Hepatocyte (in vitro differentiated cells): ENCODE results near the gene DNAH3. TPM values are rescaled to one million over a fixed set of nuclear protein-coding genes. Genes with fewer than 3 reads are reported as not detected.

ENCODE experiments used
- DNase-seq: peaks from one replicate; pipeline ENCODE4 v3.0.0-alpha.2; 2016; ENCODE audit warnings: low spot score
- H2AFZ ChIP-seq: fragments of 200-600 bp; sonication (generic); 2 replicates; pipeline ENCODE4 v1.6.0; 2016; ENCODE audit warnings: antibody characterized with exemption, mild to moderate bottlenecking
- H3K27ac ChIP-seq: fragments of 200-600 bp; sonication (generic); 2 replicates; pipeline ENCODE4 v1.5.1; 2016; ENCODE audit warnings: mild to moderate bottlenecking
- H3K27me3 ChIP-seq: fragments of 200-600 bp; sonication (generic); 2 replicates; pipeline ENCODE4 v1.6.1; 2016
- H3K36me3 ChIP-seq: fragments of 200-600 bp; sonication (generic); replicated peaks from 2 replicates; pipeline ENCODE4 v1.5.1; 2016; ENCODE audit warnings: low read depth; ENCODE audit not compliant: insufficient read depth
- H3K4me1 ChIP-seq: fragments of 200-600 bp; sonication (generic); 2 replicates; pipeline ENCODE4 v1.5.1; 2016; ENCODE audit warnings: mild to moderate bottlenecking, moderate library complexity; ENCODE audit not compliant: insufficient read depth
- H3K4me2 ChIP-seq: fragments of 200-600 bp; sonication (generic); 2 replicates; pipeline ENCODE4 v1.6.0; 2016
- H3K4me3 ChIP-seq: fragments of 200-600 bp; sonication (generic); 2 replicates; pipeline ENCODE4 v1.5.1; 2016; ENCODE audit warnings: mild to moderate bottlenecking
- H3K79me2 ChIP-seq: fragments of 200-600 bp; sonication (generic); 2 replicates; pipeline ENCODE4 v1.6.0; 2017; ENCODE audit warnings: mild to moderate bottlenecking
- H3K9me2 ChIP-seq: fragments of 200-600 bp; sonication (generic); replicated peaks from 2 replicates; pipeline ENCODE4 v1.6.0; 2017; ENCODE audit warnings: mild to moderate bottlenecking; ENCODE audit not compliant: insufficient read depth
- H3K9me3 ChIP-seq: fragments of 200-600 bp; sonication (generic); 2 replicates; pipeline ENCODE4 v1.5.1; 2016; ENCODE audit warnings: low read depth, mild to moderate bottlenecking
- H4K20me1 ChIP-seq: fragments of 200-600 bp; sonication (generic); 2 replicates; pipeline ENCODE4 v1.6.0; 2016; ENCODE audit warnings: mild to moderate bottlenecking; ENCODE audit not compliant: insufficient read depth, poor library complexity, severe bottlenecking
- EZH2 ChIP-seq: fragments of 200-600 bp; sonication (generic); IDR thresholded peaks from 2 replicates; pipeline ENCODE4 v1.6.1; 2016; ENCODE audit warnings: antibody characterized with exemption, mild to moderate bottlenecking, borderline replicate concordance
- EZH2phosphoT487 ChIP-seq: fragments of 200-600 bp; sonication (generic); IDR thresholded peaks from one replicate; pipeline ENCODE4 v1.6.1; 2018; ENCODE audit warnings: antibody characterized with exemption, mild to moderate bottlenecking, low read depth, moderate library complexity; ENCODE audit not compliant: unreplicated experiment, severe bottlenecking
- WGBS: methylation state at CpG from one replicate; pipeline ENCODE4 v1.1.6; 2016; ENCODE audit warnings: low lambda C conversion rate; ENCODE audit errors: missing lambda C conversion rate; 5-methylcytosine and 5-hydroxymethylcytosine counted together
- polyA plus RNA-seq: library from polyadenylated mRNA; unstranded; fragments of >200 nt; fragmentation: Nextera tagmentation; extraction: Ambion mirVana; gene quantifications from 2 replicates; pipeline ENCODE4 v1.2.1, GENCODE V29; 2016
- total RNA-seq: library from RNA; depleted of rRNA; stranded (reverse); fragments of >200 nt; gene quantifications from 2 replicates; pipeline ENCODE4 v1.2.3, GENCODE V29; 2014
- TF ChIP-seq, protein P1 (sequence below): fragments of 200-600 bp; sonication (generic); IDR thresholded peaks from 2 replicates; pipeline ENCODE4 v1.5.1; 2016; ENCODE audit warnings: antibody characterized with exemption, mild to moderate bottlenecking; ENCODE audit not compliant: poor library complexity

The DNAH3 gene
- total and polyA plus RNA-seq, 2 experiments from 2014 or later = 0.33 to 0.37 TPM

DNA sequence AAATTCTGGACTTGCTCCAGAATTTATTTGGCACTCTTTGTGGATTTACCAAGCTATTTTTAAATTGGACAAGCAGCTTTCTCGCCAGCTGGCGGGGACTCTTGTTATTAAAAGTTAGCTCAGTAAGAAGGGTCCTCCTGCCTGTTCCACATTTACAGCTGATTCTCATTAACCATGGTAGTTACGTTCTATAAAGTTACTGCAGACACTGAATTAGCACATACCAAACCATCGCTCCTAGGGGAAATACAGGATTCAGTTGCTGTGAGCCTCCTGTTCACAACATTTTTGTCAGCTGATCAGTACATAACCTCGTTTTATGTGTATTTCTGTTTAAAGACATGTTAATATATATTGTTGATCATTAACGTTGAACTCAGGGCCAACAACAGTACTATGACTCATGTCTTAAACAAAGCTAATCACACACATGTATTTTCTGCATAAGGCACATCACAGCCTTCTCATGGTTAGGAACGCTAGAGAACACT, 12.1 kb upstream of the DNAH3 start:
- no peaks in the 10 kb centered on the region for H4K20me1 ChIP-seq
- no peak overlapping the region for H2AFZ ChIP-seq
- H3K79me2 ChIP-seq = no peaks in the 10 kb centered on the region
- H3K4me1 ChIP-seq = peaks cover 10% of the 10 kb centered on the region
- no peak for TF ChIP-seq EZH2phosphoT487
- TF ChIP-seq, protein P1, sequence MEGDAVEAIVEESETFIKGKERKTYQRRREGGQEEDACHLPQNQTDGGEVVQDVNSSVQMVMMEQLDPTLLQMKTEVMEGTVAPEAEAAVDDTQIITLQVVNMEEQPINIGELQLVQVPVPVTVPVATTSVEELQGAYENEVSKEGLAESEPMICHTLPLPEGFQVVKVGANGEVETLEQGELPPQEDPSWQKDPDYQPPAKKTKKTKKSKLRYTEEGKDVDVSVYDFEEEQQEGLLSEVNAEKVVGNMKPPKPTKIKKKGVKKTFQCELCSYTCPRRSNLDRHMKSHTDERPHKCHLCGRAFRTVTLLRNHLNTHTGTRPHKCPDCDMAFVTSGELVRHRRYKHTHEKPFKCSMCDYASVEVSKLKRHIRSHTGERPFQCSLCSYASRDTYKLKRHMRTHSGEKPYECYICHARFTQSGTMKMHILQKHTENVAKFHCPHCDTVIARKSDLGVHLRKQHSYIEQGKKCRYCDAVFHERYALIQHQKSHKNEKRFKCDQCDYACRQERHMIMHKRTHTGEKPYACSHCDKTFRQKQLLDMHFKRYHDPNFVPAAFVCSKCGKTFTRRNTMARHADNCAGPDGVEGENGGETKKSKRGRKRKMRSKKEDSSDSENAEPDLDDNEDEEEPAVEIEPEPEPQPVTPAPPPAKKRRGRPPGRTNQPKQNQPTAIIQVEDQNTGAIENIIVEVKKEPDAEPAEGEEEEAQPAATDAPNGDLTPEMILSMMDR = no peak
- TF ChIP-seq EZH2 = no peak
- H3K9me3 ChIP-seq = no peaks in the 10 kb centered on the region
- H3K27me3 ChIP-seq = no peaks in the 10 kb centered on the region
- WGBS = 59% methylated on average over 7 of the region's 7 CpGs
- H3K36me3 ChIP-seq = no peaks in the 10 kb centered on the region
- no peaks in the 10 kb centered on the region for H3K9me2 ChIP-seq
- DNase-seq = no peak
- no peak overlapping the region for H3K4me3 ChIP-seq
- no peak overlapping the region for H3K4me2 ChIP-seq
- H3K27ac ChIP-seq = peak overlapping the region; percentile 15

DNA sequence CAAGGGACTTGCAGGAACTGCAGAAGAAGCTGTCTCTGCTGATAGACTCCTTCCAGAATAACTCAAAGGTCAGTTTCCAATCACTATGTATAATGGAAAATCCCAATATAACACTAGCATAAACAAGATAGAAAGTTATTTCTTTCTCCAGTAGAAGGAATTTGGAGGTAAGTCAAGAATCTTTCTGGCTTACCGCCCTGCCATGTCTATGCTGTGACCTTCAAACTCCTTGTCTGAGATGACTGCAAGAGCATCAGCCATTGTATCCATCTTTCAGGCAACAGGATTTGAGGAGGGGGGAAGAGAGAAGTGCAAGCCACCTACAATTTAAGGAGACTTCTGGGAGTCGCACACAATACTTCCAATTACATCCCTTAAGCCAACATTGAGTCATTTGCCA, 10.6 kb upstream of the DNAH3 start:
- H3K27ac ChIP-seq = no peak overlapping the region
- H3K36me3 ChIP-seq = no peaks in the 10 kb centered on the region
- H3K4me2 ChIP-seq = no peak overlapping the region

DNA sequence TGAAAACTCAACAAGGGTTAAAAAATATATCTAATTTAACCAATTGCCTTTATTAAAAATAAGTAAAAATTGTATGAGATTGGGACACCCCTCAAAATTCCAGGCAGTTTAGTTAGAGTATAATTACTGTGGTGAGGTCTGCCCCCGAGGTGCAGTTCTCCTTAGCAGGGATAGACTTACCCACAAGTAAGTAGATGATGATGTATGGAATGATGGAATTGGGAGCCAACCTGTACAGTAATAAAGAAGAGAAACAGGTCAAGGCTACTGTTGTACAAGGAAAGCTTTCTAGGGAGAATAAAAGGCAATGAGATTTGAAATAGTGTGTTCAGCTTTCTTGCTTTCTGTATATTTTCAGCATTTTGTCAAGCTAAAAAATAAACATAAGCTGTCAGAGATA, 9.6 kb upstream of the DNAH3 start:
- no peak overlapping the region for H3K4me3 ChIP-seq
- H3K9me3 ChIP-seq = no peaks in the 10 kb centered on the region
- no peaks in the 10 kb centered on the region for H3K36me3 ChIP-seq
- no peak overlapping the region for H3K27ac ChIP-seq
- no peaks in the 10 kb centered on the region for H4K20me1 ChIP-seq
- H3K27me3 ChIP-seq = no peaks in the 10 kb centered on the region
- H3K79me2 ChIP-seq = no peaks in the 10 kb centered on the region
- DNase-seq = no peak
- TF ChIP-seq EZH2phosphoT487 = no peak
- TF ChIP-seq EZH2 = no peak
- TF ChIP-seq, protein P1 = no peak
- H3K4me1 ChIP-seq = peaks cover 14% of the 10 kb centered on the region
- no peaks in the 10 kb centered on the region for H3K9me2 ChIP-seq
- H3K4me2 ChIP-seq = peak overlapping the region; percentile 98
- WGBS = 59% methylated on average over 1 of the region's 1 CpG
- H2AFZ ChIP-seq = no peak overlapping the region

More for the DNA sequence above, 10.6 kb upstream of the DNAH3 start:
- DNase-seq = no peak
- no peaks in the 10 kb centered on the region for H3K9me2 ChIP-seq
- H3K27me3 ChIP-seq = no peaks in the 10 kb centered on the region
- no peaks in the 10 kb centered on the region for H4K20me1 ChIP-seq
- WGBS = 92% methylated on average over 2 of the region's 2 CpGs
- no peaks in the 10 kb centered on the region for H3K9me3 ChIP-seq
- H3K4me1 ChIP-seq = peaks cover 14% of the 10 kb centered on the region
- no peaks in the 10 kb centered on the region for H3K79me2 ChIP-seq
- no peak overlapping the region for H2AFZ ChIP-seq
- TF ChIP-seq, protein P1 = no peak
- TF ChIP-seq EZH2 (no peak), EZH2phosphoT487 (no peak)
- no peak overlapping the region for H3K4me3 ChIP-seq
